Right lobe of liver (tissue), 4 donors: ENCODE data around the gene CAPZA2.

ENCODE experiments used
- CTCF ChIP-seq, 4 donors: fragments of 200-600 bp in 3 of 4; fragments of 450-650 bp in 1 of 4; IDR thresholded peaks; one replicate each; pipeline versions ENCODE4 v1.5.1 to v1.8.0; 2016 to 2022; ENCODE audit warnings: antibody characterized with exemption in 4 of 4, mild to moderate bottlenecking in 2 of 4
- POLR2A ChIP-seq: fragments of 450-650 bp; IDR thresholded peaks from one replicate; pipeline ENCODE4 v1.6.1; 2017; ENCODE audit warnings: antibody characterized with exemption, mild to moderate bottlenecking
- donor health status: DM: no; HTN: no; CAD: no.
- donor health status: DM: no; HTN: no; CAD: no.
- donor health status: DM: no; HTN: yes; CAD: no.

- TF ChIP-seq CTCF (IDR thresholded peaks at IDR 0.05) (no peak), POLR2A (no peak)
These were observed 94.1 kb downstream of the CAPZA2 start for GRCh38 chr7:116956477-116956804.
